Stimulated activated CD8-positive, alpha-beta memory T cell treated with anti-CD3 and anti-CD28 coated beads, Interleukin-15, amount 100 ng/mL, for 24 hours (primary cell): ENCODE data around the gene OPA1.
A peak's percentile ranks its signal among the peaks of the same experiment; 100 is the strongest.

Source experiments
- DNase-seq: peaks from one replicate; pipeline ENCODE4 v3.0.0-alpha.2; 2020; ENCODE audit warnings: low read depth

OPA1 gene, protein sequence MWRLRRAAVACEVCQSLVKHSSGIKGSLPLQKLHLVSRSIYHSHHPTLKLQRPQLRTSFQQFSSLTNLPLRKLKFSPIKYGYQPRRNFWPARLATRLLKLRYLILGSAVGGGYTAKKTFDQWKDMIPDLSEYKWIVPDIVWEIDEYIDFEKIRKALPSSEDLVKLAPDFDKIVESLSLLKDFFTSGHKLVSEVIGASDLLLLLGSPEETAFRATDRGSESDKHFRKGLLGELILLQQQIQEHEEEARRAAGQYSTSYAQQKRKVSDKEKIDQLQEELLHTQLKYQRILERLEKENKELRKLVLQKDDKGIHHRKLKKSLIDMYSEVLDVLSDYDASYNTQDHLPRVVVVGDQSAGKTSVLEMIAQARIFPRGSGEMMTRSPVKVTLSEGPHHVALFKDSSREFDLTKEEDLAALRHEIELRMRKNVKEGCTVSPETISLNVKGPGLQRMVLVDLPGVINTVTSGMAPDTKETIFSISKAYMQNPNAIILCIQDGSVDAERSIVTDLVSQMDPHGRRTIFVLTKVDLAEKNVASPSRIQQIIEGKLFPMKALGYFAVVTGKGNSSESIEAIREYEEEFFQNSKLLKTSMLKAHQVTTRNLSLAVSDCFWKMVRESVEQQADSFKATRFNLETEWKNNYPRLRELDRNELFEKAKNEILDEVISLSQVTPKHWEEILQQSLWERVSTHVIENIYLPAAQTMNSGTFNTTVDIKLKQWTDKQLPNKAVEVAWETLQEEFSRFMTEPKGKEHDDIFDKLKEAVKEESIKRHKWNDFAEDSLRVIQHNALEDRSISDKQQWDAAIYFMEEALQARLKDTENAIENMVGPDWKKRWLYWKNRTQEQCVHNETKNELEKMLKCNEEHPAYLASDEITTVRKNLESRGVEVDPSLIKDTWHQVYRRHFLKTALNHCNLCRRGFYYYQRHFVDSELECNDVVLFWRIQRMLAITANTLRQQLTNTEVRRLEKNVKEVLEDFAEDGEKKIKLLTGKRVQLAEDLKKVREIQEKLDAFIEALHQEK

DNA sequence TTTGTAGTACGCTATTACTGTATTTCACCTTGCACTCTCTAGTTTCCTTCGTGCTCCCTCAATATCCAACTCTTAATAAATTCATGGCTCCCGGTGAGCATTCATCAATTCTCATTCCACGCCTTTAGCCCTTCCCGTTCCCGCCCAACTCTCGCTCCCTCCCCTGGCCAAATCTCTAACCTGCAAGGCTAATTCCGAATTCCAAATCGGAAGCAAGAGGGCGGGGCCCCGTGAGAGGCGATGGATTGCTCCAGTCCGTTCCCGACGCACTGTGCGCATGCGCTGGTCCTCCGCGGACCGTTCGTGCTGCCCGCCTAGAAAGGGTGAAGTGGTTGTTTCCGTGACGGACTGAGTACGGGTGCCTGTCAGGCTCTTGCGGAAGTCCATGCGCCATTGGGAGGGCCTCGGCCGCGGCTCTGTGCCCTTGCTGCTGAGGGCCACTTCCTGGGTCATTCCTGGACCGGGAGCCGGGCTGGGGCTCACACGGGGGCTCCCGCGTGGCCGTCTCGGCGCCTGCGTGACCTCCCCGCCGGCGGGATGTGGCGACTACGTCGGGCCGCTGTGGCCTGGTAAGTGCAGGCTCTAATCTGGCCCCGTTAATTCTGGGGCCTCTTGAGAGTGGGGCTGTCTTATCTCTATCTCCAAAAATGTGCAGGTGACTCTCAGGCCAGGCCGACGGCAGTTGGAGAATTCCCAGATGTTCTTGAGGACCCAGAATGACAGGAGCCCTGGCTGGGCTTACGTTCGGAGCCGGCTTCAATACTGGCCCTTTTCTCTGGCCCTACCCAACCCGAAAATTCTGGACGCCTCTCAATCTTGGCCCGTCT lies at the start of gene OPA1:
OPA1 (plus strand) TSS at position 368 of the 827 bp plus-strand sequence; CDS start at position 538, 170 bp downstream.
- peak; percentile 83 for DNase-seq

DNA sequence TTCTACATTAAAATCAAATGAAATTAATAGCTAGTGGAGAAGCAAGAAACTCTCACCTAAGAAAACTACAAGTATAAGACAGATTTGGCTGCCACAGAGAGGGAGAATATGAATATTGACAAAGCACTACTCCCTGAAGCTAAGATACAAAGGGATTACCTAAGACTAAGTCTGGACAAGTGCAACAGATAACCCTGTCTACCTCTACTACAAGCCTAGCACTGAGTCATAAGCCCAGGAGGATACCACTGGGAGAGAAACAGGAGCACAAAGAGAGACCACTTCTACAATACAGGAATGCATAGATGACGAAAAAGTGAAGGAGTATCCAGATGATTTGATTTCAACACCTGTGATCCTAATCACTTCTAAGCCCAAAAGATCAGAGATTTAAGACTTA lies 48.7 kb upstream of the OPA1 start:
- DNase-seq: no peak

DNA sequence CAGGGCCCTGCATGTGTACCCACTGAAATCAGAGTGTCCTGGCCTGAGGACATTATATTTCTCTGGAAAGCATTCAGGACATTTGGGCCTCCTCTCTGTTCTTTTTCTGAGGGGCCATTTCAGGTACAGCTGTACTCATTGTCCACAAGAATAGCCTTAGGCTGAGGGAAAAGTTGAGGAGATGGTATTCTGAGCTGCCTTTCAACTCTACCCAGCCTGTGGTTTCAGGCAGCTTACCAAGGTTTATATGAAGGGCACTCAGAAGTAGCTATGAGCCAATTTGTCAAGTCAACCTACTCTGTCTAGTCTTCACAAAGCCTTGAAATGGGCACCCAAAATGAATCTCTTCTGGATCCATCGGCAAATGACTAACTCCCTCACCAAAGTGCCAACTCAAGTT lies 47.7 kb upstream of the OPA1 start:
- DNase-seq: no peak

DNA sequence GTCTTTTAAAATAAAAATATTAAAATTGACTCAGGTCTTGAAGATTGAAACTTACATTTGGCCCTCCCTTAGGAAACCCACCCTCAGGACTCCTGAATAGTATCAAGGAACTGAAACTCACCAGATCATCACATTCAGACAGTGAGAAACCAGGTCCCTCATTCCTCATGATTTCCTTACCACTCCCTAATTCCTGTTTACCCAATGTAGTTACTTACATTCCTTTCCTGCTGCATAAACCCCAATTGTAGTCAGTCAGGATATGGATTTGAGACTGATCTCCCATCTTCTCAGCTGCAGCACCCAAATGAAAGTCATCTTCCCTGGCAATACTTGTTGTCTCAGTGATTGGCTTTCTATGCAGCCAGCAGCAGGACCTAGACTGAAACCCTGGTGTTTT lies 46.9 kb upstream of the OPA1 start:
- no peak for DNase-seq

DNA sequence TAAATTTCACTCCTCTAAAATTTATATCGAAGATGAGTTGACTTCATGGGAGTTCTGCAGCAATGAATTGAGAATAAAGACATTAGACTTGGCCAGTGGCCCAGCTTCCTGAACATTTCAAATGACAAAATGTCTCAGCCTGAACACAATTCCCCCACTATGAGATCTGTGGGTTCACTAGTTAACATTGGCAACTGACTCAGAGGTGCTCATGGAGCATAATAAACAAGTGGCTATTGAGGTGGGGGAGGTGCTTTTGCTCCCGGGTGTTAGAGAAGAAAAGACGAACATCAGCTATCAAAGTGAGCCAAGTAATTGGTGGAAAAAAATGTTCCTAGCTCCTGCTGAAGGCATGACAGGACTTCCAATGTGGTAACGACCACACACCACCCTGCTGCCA lies 44.6 kb upstream of the OPA1 start:
- DNase-seq: no peak

DNA sequence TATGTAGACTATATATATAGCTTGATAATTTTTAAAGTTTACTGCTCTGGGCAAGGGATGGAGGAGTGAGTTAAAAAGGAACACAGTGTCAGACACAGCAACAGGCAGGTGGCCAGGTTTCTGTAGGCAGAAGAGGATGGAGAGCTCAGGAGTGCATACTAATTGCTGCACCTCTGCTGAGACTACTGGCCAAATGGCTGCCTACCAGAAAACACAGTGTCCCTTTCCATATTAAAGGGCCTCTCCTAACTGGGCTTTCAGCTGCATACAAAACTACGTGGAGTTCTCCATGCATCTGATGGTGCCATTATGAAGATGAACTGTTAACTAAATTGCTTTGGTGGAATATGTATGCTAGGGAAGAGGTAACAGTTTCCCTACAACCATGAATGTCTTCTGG lies 40.1 kb upstream of the OPA1 start:
- DNase-seq: no peak

DNA sequence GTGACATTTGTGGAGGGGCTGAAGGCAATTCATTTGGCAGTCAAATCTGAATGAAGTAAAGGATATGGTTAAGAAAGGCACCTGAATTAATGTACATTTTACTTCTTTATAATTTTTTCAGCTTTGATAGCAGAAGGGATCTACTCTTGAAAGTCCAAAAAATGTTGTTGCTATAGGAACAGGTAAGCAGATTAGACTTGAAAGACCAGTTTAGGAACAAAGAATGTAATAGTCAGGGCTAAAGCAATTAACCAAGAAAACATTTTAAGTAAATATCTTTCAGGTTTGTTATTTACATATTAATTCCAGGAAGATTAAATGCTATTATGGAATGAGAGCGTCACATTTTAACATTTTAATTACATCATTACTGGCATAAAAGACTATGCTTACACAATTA lies 39.4 kb upstream of the OPA1 start:
- DNase-seq: no peak

DNA sequence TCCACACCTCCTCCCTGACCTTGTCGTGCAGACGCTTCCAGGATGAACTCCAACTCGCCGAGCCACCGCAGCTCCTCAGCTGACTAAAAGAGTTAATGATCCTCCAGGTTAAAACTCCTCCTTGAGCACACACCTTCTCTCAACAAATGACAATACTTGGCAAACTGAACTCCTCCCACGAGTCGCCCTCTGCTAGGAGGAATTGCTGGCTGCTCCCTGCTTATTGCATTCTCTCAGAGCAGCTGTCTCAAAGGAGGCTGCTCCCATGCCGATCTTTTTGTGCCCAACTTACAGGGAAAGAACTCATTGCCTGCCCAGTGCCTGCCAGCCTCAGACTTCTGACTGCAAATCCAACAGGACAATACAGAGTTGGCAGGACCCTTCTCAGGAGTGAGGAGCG lies 38.2 kb upstream of the OPA1 start, which contains the start of gene ATP13A4:
ATP13A4 (minus strand) TSS at position 85 of the 400 bp plus-strand sequence. CDS start 96 bp downstream, outside the sequence.
- no peak for DNase-seq

DNA sequence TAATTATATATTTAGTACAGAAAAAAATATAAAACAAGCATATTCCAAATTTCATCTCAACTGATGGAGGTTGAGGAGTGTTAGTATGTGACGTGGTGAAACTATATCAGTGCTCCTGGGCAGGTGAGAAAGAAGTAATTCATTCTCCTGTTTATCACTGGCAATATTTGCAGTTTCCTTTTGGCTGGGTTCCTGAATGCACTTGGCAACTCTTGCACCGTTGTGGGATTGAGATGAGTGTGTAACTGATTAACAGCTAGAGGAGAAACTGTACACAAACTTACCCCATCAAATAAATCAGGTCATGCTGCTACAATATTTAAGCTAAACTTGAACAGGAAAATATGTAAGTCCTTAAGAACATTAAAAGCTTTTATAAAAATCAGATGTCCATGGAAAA lies 36.2 kb upstream of the OPA1 start:
- no peak for DNase-seq

DNA sequence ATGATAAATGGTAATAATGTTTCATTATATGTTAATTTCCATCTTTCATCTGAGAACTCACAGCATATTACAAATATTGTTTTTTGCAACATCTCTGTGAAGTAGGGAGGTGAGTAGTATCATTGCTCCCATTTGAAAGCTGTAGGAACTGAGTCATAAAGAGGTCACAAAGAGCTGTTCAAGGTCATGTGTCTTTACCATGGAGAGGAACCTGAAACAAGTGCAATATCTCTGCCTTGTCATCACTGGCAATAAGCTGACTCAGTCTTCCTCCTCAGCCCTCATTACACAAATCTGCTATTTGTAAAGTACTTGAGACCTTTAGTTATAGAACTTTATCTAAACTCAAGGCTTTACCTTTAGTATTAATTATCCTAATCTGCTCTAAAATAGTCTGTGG lies 33.9 kb upstream of the OPA1 start:
- no peak for DNase-seq

DNA sequence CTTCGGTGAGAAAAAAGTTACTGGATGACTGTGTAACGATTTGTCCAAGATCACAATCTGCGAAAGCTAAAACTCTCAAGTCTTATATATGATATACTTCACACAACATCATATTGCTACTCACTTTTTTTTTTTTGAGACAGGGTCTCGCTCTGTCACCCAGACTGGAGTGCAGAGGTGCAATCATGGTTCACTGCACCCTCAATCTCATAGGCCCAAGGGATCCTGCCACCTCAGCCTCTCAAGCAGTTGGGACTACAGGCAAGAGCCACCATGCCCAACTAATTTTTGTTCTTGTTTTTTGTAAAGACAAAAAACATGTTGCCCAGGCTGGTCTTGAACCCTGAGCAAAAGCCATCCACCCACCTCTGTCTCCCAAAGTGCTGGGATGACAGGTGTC lies 32.9 kb upstream of the OPA1 start:
- DNase-seq: no peak

DNA sequence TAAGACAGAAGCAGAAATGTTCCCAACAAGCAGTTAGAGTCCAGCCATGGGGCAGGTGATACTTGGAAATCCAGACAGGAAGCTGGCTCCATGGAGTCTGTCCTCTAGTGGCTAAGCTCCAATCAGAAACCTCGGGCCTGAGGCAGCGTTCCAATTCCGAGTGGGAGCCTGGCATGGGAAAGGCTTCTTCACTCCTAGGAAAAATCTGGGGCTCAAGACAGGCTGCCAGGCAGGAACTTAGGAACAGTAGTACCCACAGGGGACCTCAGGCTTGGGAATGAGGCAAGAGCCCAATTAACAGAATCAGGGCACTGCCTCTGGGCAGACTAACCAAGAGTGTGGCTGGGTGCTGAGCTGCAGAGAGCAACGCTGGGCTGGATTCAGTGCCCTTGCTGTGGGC lies 32.1 kb upstream of the OPA1 start:
- DNase-seq: no peak

DNA sequence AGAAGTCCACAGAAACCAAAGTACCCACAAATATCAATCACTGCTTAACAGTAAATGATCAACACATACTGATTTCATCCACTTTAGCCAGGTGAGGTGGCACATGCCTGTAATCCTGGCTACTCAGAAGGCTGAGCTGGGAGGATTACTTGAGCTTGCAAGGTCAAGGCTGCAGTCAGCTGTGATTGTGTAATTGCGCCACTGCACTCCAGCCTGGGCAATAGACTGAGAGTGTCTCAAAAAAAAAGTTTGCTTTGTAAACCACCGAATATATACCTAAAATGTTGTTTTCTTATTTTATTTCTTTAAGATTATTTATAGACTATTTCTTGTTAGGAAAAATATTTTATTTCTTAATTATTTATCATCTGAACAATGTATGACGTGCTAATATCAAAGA lies 29.6 kb upstream of the OPA1 start:
- DNase-seq: no peak

DNA sequence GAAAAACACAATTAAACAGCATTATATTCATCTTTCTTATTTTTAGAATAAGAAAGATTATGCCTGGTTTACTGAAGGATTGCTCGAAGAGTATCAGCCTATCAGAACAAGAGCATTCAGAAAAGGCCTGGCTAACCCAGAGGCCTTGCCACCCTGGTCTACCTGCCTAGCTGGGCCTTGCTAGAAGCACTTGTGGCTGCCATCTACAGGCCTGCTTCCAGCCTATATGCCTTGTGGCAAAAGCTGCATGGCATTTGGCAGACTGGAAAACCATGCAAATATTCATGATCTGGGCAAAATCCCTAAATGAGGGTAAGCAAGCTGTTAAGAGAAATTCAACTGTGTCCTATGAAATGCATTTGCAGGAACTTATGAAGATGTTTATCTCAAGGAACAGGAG lies 29.0 kb upstream of the OPA1 start:
- no peak for DNase-seq

DNA sequence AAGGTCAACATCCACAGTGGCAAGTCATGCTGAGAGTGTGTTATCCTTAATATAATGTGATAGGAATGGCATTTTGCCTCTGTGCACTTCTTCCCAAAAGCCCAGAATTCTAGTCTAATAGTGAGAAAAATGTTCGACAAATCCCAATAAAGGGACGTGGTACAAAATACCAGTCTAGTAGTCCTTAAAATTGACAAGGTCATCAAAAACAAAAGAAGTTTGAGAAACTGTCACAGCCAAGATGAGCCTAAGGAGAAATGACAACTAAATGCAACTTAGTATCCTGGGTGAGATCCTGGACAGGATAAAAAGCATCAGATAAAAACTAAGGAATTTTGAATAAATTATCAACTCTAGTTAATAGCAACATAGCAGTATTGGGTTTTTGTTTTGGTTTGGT lies 23.9 kb upstream of the OPA1 start:
- no peak for DNase-seq

DNA sequence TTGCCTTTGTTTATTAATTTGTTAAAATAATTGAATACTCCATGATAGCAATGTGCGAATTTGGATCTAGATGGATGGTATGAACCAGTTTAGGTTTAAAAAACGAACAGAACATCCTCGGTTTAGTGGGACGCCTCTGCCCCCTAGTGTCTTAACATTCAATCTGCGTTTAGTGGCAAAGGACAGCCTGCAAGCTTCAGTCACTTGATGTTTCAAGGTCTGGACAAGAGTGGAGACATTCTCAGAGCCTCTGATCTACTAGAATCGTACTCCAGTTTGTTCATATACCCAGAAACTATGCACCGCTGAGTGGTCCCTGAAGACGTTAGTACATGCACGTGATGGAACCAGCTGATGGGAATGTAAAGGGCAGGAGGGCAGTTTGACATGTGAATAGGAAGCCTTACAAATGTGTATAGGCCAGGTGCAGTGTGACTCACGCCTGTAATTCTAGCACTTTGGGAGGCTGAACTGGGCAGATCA lies 20.5 kb upstream of the OPA1 start:
- no peak for DNase-seq

DNA sequence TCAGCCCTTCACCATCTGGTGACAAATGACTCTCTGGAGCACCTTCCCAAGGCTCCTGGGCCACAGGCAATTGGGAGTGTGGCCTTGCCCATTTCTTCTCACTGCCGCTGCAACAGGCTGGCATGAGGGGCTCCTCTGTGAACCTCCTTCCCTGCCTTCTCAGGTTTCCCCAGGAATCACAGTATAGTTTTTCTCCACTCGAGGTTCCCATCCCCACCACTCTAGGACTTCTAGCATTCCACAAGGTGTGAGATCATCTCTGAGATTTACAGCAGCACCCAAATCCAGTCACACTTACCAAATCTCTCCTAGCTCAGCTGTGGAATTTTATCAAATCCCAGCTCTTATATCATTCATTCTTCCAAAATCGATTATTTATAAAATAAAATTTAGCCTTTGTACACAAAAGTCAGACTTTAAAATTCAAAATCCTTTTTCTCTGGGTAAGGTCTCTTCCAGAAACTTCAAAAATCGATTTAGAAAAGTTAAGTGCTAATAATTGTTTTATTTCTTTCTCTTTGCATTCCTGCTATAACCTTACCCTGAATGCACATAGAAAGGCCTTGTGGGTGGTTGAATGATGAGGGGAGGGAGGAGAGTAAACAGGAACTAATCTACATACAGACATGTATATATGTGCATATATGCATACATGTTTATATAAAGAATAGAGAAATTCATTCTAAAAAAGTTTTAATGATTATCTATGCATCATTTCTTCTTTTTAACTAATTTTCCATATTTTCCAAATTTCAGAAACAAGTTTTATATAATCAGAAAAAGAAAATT lies 19.4 kb upstream of the OPA1 start:
- no peak for DNase-seq

DNA sequence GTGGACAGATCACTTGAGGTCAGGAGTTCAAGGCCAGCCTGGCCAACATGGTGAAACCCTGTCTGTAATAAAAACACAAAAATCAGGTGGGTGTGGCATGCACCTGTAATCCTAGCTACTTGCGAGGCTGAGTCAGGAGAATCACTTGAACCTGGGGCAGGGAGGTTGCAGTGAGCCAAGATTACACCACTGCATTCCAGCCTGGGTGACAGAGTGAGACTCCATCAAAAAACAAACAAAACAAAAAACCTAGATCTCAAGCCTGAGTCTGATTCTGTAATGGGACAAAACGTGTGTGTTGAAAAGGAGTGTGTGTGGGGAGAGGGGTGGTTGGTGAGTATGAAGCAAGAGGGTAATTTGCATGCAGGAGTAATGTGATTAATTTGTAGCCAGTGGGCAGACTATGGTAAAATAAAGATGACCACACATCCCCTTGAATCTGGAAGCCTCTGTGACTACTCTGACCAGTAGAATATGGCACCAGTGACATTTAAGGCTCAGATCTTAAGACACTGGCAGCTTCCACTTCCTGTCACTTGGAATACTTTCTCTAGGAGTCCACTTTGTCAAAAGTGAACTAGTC lies 18.4 kb upstream of the OPA1 start:
- no peak for DNase-seq

DNA sequence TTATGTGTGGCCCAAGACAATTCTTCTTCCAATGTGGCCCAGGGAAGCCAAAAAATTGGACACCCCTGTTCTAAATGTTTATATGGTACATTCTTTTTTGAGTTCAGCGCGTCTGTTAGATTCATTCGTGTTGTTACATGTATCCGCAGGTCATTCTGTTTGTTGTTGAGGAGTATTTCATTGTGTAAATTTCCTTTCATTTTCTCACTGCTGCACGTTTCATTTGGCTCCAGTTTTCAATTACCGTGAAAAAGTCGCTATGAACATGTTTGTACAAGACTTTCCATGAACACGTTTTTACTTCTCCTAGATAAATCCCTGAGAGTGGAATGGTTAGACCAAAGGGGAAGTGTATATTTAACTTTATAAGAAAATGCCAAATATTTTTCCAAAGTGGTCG lies 7.5 kb upstream of the OPA1 start:
- DNase-seq: no peak

DNA sequence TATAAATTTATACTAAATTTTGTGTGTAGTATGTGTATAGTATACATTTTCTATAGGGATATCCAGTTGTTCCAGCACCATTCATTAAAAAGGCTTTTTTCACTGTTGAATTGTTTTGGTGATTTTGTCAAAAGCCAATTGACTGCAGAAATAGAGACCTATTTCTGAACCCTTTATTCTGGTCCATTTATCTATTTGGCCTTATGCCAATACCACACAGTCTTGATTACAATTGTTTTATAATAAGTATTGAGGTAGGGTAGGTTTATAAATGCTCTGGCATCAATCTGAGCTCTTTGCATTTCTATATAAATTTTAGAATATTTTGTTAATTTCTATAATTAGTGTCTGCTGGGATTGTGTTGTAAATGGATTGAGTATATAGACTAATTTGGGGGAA lies 6.5 kb upstream of the OPA1 start:
- DNase-seq: no peak

DNA sequence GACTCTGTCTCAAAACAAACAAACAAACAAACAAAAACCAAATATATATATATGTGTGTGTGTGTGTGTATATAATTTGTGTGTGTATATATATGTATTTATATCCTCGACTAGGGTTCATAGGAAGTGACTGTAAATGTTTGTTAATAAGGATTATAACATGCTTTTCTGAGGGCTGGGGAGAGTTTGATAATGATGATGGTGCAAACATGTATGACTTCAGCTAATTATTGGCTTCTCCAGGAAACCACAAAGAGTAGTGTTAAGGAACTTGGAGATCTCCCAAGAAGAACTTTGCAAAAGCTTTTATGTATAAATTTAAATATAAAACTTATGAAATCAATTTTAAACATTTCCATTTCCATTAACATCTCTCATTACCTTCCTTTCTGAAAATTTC lies 3.9 kb upstream of the OPA1 start:
- DNase-seq: no peak
